Measurements from ENCODE around the gene KRTAP4-16.
"Not testable (repeated sequence)": the region's sequence is repeated elsewhere in the genome, so short reads cannot be mapped to it uniquely, and the experiment has no call there.

KRTAP4-16 gene

GRCh38 chr17:41101586-41102259 is at the start of gene KRTAP4-16:
Gene KRTAP4-16 (minus strand): TSS chr17:41102209. CDS start chr17:41102209, 0 bp downstream.
- DNase-seq, result no peak

- no peak for DNase-seq
Observed at GRCh38 chr17:41151525-41151924, 49.5 kb upstream of the KRTAP4-16 start.

- DNase-seq, result no peak
Observed at GRCh38 chr17:41150026-41150425, 48.0 kb upstream of the KRTAP4-16 start.

DNA sequence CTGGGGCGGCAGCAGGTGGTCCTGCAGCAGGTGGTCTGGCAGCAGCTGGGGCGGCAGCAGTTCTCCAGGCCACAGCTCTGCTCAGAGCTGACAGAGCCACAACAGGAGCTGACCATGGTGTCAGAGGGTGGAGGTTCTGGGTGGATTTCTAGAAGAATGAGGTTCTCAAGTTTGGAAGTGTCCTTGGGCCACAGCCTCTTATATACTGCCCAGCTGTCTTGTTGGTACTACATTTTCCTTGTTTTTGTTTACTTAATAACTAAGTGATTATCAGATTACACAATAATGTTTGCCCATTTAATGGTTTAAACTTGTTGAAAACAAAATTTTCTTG is 47.6 kb upstream of the KRTAP4-16 start, which contains the start of gene KRTAP4-5:
Gene KRTAP4-5 (minus strand): TSS at position 174 of the 334 bp plus-strand sequence. CDS start 58 bp downstream, at position 116.
- DNase-seq, result no peak

DNA sequence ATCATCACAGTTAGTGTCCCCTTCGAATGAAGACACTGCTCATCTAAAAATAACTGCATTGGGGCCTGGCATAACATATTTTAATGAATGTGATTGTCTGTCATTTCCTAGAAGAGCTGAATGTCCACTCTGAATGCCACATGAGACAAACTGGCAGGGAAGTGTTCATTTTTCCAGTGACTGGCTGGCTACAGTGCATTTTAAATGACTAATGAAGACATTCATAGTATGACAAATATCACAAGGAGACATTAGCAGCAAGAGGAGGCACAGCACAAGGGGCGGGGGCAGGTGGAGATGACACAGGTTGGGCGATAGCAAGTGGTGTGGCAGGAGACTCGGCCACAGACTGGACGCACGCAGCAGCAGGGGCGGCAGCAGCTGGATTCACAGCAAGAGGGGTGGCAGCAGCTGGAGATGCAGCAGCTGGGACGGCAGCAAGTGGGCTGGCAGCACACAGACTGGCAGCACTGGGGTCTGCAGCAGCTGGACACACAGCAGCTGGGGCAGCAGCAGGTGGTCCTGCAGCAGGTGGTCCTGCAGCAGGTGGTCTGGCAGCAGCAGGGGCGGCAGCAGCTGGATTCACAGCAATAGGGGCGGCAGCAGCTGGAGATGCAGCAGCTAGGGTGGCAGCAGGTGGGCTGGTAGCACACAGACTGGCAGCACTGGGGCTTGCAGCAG is 47.1 kb upstream of the KRTAP4-16 start:
- DNase-seq, result not testable (repeated sequence)

DNA sequence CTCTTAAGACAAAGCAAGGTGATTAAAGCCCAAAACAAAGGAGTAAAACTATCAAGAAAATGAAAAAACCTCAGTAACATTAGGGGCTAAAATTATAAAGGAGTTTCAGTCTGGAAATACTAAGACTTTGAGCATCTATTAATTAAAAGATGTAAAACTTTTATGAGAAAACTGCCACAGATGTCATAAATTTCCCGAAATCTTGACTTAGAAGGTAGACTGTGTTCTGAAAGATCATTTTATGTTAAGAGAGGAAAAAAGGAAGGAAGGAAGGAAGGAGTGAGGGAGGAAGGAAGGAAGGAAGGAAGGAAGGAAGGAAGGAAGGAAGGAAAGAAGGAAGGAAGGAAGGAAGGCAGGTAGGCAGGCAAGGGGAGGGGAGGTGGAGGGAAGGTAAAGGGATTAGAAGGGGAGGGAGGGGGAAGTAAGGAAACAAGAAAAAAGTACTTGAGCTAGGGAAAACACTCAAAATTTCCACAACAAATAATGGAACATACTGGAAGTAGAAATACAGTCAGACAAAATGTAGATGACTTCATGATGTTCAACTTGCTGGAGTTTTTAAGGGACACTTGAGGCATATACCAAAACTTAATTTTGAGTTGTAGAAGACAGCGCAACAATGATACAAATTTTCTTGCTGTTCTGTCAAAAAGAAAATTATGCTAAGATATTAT is 45.7 kb upstream of the KRTAP4-16 start:
- DNase-seq, result no peak

DNA sequence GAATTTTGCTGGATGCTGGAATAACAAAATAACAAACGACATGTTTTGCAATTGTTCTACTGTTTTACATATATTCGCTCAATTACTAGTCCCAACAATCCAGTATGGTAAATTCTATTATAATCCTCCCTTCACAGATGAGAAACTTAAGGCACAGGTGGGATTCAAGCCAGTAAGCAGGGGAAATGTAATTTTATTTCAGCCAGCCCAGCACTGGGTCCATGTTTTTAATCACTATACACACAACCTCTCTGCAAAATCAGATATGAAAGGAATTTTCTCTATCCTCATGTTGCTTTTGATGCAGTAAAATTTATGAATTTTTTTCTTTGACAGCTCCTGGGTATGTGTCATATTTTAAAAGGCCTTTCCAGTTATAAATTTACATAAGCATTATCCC is 43.3 kb upstream of the KRTAP4-16 start:
- no peak for DNase-seq

DNA sequence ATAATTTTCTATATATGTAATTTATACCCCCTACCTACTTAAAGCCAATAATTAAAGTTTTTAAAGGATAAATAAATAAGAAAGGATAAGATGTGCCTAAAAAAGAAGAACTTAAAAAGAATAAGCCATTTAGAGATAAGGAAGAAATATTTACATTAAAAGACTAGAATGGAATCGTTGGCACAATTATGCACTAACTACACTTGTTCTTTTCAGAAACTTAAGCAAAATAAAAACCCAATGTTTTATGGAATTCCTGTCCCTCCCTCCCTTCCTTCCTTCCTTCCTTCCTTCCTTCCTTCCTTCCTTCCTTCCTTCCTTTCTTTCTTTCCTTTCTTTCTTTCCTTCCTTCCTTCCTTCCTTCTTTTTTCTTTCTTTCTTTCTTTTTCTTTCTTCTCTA is 42.8 kb upstream of the KRTAP4-16 start:
- DNase-seq, result no peak

DNA sequence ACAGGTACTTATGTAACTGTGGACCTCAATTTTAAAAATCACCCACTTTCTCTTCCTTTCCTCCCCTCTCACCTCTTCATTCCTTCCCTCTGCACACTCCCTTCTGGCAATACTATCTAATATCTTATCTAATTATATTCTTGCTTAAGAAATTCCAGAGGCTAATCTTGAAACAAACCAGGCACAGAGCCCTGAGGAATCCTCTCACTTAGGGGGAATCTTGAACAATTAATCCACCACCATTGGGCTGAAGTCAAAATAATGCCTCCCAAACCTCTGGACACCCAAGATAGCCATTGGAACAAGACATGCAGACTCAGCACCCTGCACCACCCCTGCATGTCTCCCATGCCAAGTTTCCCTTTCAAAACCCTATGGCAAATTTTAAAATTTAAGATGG is 39.4 kb upstream of the KRTAP4-16 start:
- no peak for DNase-seq

- no peak for DNase-seq
Observed at GRCh38 chr17:41140360-41141131, 38.5 kb upstream of the KRTAP4-16 start, which contains the start of gene KRTAP4-6. Gene KRTAP4-6 (minus strand): TSS chr17:41140544. CDS start chr17:41140487, 57 bp downstream.

DNA sequence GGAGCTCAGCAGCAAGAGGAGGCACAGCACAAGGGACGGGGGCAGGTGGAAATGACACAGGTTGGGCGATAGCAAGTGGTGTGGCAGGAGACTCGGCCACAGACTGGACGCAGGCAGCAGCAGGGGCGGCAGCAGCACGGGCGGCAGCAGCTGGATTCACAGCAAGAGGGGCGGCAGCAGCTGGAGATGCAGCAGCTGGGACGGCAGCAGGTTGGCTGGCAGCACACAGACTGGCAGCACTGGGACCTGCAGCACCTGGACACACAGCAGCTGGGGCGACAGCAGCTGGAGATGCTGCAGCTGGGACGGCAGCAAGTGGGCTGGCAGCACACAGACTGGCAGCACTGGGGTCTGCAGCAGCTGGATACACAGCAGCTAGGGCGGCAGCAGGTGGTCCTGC is 37.9 kb upstream of the KRTAP4-16 start:
- not testable (repeated sequence) for DNase-seq

DNA sequence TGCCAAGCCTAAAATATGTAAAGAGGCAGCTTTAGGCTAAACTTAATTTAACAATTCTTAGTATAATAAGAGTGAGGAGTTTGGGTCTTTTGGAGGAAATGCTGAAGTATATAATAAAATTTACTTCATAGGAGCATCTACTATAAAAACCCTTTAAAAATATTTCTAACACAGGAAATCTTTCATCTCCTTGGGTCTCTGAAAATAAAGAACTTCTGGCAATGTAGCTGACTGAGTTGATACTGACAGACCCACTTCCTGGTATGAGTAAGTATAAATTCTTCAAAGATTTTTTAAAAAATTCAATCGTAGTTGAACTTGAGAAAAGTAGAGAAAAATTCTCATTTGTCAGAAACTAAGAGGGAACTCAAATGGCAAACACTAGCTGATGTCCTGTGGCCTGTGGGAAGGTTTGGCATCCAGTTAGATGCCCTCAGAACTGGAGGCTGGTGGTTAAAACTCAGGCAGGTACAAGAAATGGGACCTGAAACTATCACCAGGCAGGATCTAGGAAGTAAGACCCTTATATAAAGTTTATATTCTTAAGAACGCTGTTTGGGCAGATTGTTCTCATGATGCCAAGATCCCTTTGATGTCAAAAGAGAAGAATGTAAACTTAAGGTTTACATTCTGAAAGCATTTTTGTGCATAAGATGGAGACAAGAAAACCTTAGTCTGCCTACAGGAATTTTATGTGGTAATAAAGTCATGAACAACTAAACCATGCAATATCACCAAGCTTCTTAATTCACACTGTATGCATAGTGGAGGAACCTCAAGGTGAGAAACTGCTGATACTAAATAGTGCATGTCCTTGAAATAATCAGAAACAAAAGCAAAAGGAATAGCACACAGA is 32.1 kb upstream of the KRTAP4-16 start:
- no peak for DNase-seq

DNA sequence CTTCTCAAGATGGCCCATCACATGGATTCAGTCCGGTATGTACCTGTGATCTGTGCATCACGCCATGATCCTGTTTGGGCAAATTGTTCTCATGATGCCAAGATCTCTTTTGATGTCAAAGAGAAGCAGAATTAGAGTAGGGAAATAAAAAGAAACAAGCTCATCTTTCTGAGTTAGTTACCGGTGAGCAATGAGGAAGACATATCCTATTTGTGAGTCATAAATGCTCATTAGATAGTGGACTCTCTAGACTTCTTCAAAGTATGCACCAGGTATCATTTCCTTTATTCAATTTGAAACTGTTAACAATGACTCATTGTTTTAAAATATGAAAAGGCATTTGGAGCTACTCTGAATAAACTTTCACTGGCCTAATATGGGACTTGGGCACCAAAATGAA is 30.0 kb upstream of the KRTAP4-16 start:
- no peak for DNase-seq

- no peak for DNase-seq
Observed at GRCh38 chr17:41127371-41127770, 25.4 kb upstream of the KRTAP4-16 start.

- no peak for DNase-seq
Observed at GRCh38 chr17:41126412-41126811, 24.4 kb upstream of the KRTAP4-16 start.

DNA sequence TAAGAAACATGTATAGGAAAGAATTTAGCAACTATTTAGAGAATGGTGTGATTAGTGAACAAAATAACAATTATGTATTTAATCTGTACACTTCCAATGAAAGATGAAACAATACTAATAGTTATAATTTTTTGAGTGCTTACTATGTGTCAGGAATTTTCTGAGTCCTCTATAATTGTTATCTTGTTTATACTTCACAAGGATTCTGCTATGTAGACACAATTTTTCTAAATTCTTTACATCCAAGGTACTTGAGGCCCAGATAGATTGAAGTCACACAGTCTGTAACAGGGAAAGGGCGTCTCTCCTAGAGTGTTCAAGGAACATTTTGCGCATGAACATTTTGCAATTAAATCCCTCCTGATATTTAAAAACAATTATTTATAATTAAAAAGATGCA is 23.1 kb upstream of the KRTAP4-16 start:
- DNase-seq, result no peak

DNA sequence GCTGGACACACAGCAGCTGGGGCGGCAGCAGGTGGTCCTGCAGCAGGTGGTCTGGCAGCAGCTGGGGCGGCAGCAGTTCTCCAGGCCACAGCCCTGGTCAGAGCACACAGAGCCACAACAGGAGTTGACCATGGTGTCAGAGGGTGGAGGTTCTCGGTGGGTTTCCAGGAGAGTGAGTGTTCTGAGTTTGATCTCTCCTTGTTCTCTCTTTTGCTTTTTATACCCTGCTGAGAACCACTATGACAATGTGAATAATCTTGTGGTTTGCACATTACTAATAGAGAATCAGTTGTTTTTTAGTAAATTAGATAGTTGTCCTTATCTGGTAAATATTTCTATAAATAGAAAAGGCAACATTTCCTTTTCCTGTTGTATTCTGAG is 22.0 kb upstream of the KRTAP4-16 start, which contains the start of gene KRTAP4-12:
Gene KRTAP4-12 (minus strand): TSS at position 192 of the 381 bp plus-strand sequence. CDS start 60 bp downstream, at position 132.
- not testable (repeated sequence) for DNase-seq

GRCh38 chr17:41123292-41123990 is 21.4 kb upstream of the KRTAP4-16 start:
- DNase-seq, result not testable (repeated sequence)

DNA sequence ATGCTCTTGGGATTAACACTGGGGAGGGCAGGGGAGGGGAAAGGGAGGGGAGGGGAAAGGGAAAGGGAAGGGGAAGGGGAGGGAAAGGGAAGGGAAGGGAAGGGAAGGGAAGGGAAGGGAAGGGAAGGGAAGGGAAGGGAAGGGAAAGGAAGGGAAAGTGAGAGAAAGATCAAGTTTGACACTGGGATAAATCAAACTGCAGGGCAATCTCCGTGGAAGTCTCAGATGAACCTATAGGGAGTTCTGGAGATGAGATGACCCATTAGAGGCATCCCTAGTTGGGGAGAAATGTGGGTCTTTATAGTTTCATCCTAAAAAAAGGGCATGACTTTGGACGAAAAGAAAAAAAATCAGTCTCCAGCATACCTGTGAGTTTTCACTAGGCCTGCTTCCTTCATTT is 19.7 kb upstream of the KRTAP4-16 start:
- no peak for DNase-seq

DNA sequence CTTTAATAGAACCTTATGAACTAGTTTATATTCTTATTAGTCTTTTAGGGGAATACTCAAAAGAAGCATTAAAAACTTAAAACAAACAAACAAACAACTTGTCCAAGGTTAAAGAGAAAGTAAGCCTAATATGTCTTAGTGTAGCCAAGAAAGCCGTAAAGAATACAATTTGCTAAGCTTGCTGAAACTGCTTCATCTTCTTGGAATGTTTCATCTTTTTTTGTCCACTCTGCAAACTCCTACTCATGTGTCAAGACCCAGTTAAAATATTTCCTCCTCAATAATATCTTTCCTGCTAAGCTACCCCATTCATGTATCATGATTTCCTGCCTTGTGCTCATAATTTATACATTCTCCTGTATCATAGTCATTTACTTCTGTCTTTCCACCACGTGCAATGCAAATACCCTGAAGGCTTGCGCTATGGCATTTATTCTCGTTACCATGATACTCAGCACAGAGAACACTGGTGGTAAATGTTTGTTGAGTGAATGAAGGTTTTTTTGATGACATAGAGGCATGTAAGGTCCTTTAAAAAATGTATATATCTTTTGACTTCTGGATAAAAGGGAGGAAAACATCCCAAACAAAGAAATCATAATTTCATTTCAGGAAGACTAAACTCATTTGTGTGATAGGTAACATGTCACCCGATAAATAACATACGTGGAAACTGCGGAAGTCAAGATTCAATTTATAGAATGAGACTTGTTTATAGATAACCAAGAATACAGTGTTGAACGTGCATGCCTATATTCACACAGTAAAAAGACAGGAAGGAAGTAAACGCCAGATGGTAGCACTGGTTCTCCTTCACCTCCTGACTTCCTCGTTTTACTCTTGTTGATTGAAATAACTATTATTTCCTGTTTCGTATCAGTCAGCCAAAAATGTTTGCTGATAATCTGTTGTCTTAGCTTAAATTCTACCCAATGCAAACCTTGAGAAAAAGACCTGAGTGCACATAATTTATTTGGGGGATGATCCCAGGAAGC is 18.0 kb upstream of the KRTAP4-16 start:
- not testable (repeated sequence) for DNase-seq
